ENCODE data around the gene AQR.
"Not testable (repeated sequence)": the region's sequence is repeated elsewhere in the genome, so short reads cannot be mapped to it uniquely, and the experiment has no call there.

Gene AQR

GRCh38 chr15:34988027-34988902, 18.7 kb upstream of the AQR start, which contains the start of gene ZNF770:
Gene ZNF770 (minus strand): TSS chr15:34988287. CDS start chr15:34983434, 4,853 bp downstream.
- Histone ChIP-seq H3K4me3 (peak within 1 kb of the TSS; percentile 88), H3K36me3 (peaks cover 26% of the 10 kb centered on the region), H3K9me3 (no peaks in the 10 kb centered on the region), H3K4me1 (peaks cover 52% of the 10 kb centered on the region), H3K9ac (peak within 1 kb of the TSS; percentile 95), H4K20me1 (peaks cover 40% of the 10 kb centered on the region), H3K27me3 (no peaks in the 10 kb centered on the region), H3K27ac (peak within 1 kb of the TSS; percentile 94), H3K4me2 (peak within 1 kb of the TSS; percentile 98)
- no peak for TF ChIP-seq Cebpa-rat (IDR thresholded peaks at IDR 0.05)

GRCh38 chr15:34987609-34988026, 18.1 kb upstream of the AQR start:
- Histone ChIP-seq H4K20me1 (peaks cover 40% of the 10 kb centered on the region), H3K9me3 (no peaks in the 10 kb centered on the region), H3K9ac (peak overlapping the region; percentile 95), H3K27ac (peak overlapping the region; percentile 94), H3K27me3 (no peaks in the 10 kb centered on the region), H3K4me2 (peak overlapping the region; percentile 98), H3K4me3 (peak overlapping the region; percentile 88), H3K36me3 (peaks cover 32% of the 10 kb centered on the region), H3K4me1 (peaks cover 52% of the 10 kb centered on the region)
- no peak for TF ChIP-seq Cebpa-rat (IDR thresholded peaks at IDR 0.05)

GRCh38 chr15:34986771-34987480, 17.4 kb upstream of the AQR start:
- Histone ChIP-seq H3K4me1 (peaks cover 52% of the 10 kb centered on the region), H3K27me3 (no peaks in the 10 kb centered on the region)

GRCh38 chr15:34986326-34986725, 16.8 kb upstream of the AQR start:
- H3K27me3 ChIP-seq: no peaks in the 10 kb centered on the region
- peak overlapping the region; percentile 88 for H3K4me3 ChIP-seq
- peak overlapping the region; percentile 98 for H3K4me2 ChIP-seq
- H3K9ac ChIP-seq: peak overlapping the region; percentile 95
- no peaks in the 10 kb centered on the region for H3K9me3 ChIP-seq
- TF ChIP-seq Cebpa-rat (IDR thresholded peaks at IDR 0.05): no peak
- H3K4me1 ChIP-seq: peaks cover 48% of the 10 kb centered on the region
- peaks cover 40% of the 10 kb centered on the region for H4K20me1 ChIP-seq
- H3K27ac ChIP-seq: no peak overlapping the region
- peaks cover 45% of the 10 kb centered on the region for H3K36me3 ChIP-seq

More at GRCh38 chr15:34986771-34987480, 17.4 kb upstream of the AQR start:
- H3K4me3 ChIP-seq: peak overlapping the region; percentile 88
- H3K9ac ChIP-seq: peak overlapping the region; percentile 95
- peak overlapping the region; percentile 98 for H3K4me2 ChIP-seq
- H3K9me3 ChIP-seq: no peaks in the 10 kb centered on the region
- peaks cover 39% of the 10 kb centered on the region for H3K36me3 ChIP-seq
- peaks cover 40% of the 10 kb centered on the region for H4K20me1 ChIP-seq
- no peak for TF ChIP-seq Cebpa-rat (IDR thresholded peaks at IDR 0.05)
- peak overlapping the region; percentile 94 for H3K27ac ChIP-seq

- H3K4me1 ChIP-seq: peaks cover 36% of the 10 kb centered on the region
- no peak for TF ChIP-seq Cebpa-rat (IDR thresholded peaks at IDR 0.05)
- no peaks in the 10 kb centered on the region for H3K9me3 ChIP-seq
- peaks cover 48% of the 10 kb centered on the region for H3K36me3 ChIP-seq
- peak overlapping the region; percentile 98 for H3K4me2 ChIP-seq
- H3K9ac ChIP-seq: no peak overlapping the region
- H3K27me3 ChIP-seq: no peaks in the 10 kb centered on the region
- H3K27ac ChIP-seq: no peak overlapping the region
- peaks cover 40% of the 10 kb centered on the region for H4K20me1 ChIP-seq
- H3K4me3 ChIP-seq: no peak overlapping the region
Measured at GRCh38 chr15:34984889-34985630, 15.5 kb upstream of the AQR start.

- Histone ChIP-seq H4K20me1 (no peaks in the 10 kb centered on the region), H3K9ac (no peak overlapping the region), H3K36me3 (peaks cover 13% of the 10 kb centered on the region), H3K4me1 (no peaks in the 10 kb centered on the region), H3K4me2 (no peak overlapping the region), H3K27ac (no peak overlapping the region), H3K27me3 (no peaks in the 10 kb centered on the region), H3K4me3 (no peak overlapping the region), H3K9me3 (no peaks in the 10 kb centered on the region)
- TF ChIP-seq Cebpa-rat (IDR thresholded peaks at IDR 0.05): no peak
Measured at GRCh38 chr15:34976743-34977142, 7.2 kb upstream of the AQR start.

GRCh38 chr15:34976073-34976472, 6.5 kb upstream of the AQR start:
- Histone ChIP-seq H3K4me1 (no peaks in the 10 kb centered on the region), H3K9ac (no peak overlapping the region), H4K20me1 (no peaks in the 10 kb centered on the region), H3K27me3 (no peaks in the 10 kb centered on the region), H3K36me3 (peaks cover 7% of the 10 kb centered on the region), H3K4me2 (no peak overlapping the region), H3K4me3 (no peak overlapping the region), H3K9me3 (no peaks in the 10 kb centered on the region), H3K27ac (no peak overlapping the region)
- no peak for TF ChIP-seq Cebpa-rat (IDR thresholded peaks at IDR 0.05)

- no peak for TF ChIP-seq Cebpa-rat (IDR thresholded peaks at IDR 0.05)
- H3K9ac ChIP-seq: no peak overlapping the region
Measured at GRCh38 chr15:34973512-34973911, 4.0 kb upstream of the AQR start.

GRCh38 chr15:34970098-34970643, 629 bp upstream of the AQR start:
- peak overlapping the region; percentile 77 for H3K4me2 ChIP-seq
- peak overlapping the region; percentile 94; the same call in 1 of the 2 replicates for H3K9ac ChIP-seq
- 0 out of 2 replicates have a peak, but pooled peaks have one; percentile 22 for TF ChIP-seq Cebpa-rat (IDR thresholded peaks at IDR 0.05)

More at GRCh38 chr15:34973512-34973911, 4.0 kb upstream of the AQR start:
- no peak overlapping the region for H3K4me2 ChIP-seq
- no peak overlapping the region for H3K27ac ChIP-seq
- peaks cover 8% of the 10 kb centered on the region; the same call in 1 of the 2 replicates for H4K20me1 ChIP-seq
- no peaks in the 10 kb centered on the region for H3K9me3 ChIP-seq
- peaks cover 5% of the 10 kb centered on the region for H3K4me1 ChIP-seq
- H3K4me3 ChIP-seq: no peak overlapping the region
- 0 out of 2 replicates have a peak, but pooled peaks cover 6% of the 10 kb centered on the region for H3K36me3 ChIP-seq
- H3K27me3 ChIP-seq: no peaks in the 10 kb centered on the region

More at GRCh38 chr15:34970098-34970643, 629 bp upstream of the AQR start:
- Histone ChIP-seq H3K4me1 (peaks cover 33% of the 10 kb centered on the region), H4K20me1 (peaks cover 42% of the 10 kb centered on the region), H3K27ac (0 out of 2 replicates have a peak overlapping the region, but pooled peaks have one; percentile 91), H3K36me3 (peaks cover 20% of the 10 kb centered on the region), H3K4me3 (peak overlapping the region; percentile 97)
- H3K27me3 ChIP-seq, H3K9me3 ChIP-seq: not testable (repeated sequence)
